Gastrocnemius medialis (tissue), 4 donors: ENCODE results near the gene ADORA3. TPM values are rescaled to one million over a fixed set of nuclear protein-coding genes. Genes with fewer than 3 reads are reported as not detected.

Experiments used
- ATAC-seq, 2 donors: fragments of 150-250 bp; one replicate each; pipeline ENCODE4 v1.9.1; 2016
- DNase-seq, 2 donors: peaks; one replicate each; pipeline ENCODE4 v3.0.0-alpha.2; 2019
- H3K27ac ChIP-seq, 4 donors: fragments of 200-600 bp; sonication (generic); 1 replicate in 1 of 4; 2 replicates in 3 of 4; pipeline ENCODE4 v1.5.1; 2016 to 2018; ENCODE audit warnings: mild to moderate bottlenecking in 2 of 4, moderate library complexity in 1 of 4
- H3K27me3 ChIP-seq, 3 donors: fragments of 200-600 bp; sonication (generic) in 2 of 3; 1 replicate in 1 of 3; 2 replicates in 2 of 3; pipeline versions ENCODE4 v1.5.1 to v1.6.0; 2016 to 2019; ENCODE audit warnings: mild to moderate bottlenecking in 1 of 3, moderate library complexity in 1 of 3
- H3K36me3 ChIP-seq, 2 donors: fragments of 200-600 bp; sonication (generic) in 1 of 2; one replicate each; pipeline ENCODE4 v1.5.1; 2017 to 2018
- H3K4me1 ChIP-seq, 2 donors: fragments of 200-600 bp; sonication (generic) in 1 of 2; one replicate each; pipeline ENCODE4 v1.5.1; 2016 to 2017; ENCODE audit warnings: mild to moderate bottlenecking in 2 of 2
- H3K4me3 ChIP-seq, 4 donors: fragments of 200-600 bp; sonication (generic) in 3 of 4; 1 replicate in 1 of 4; 2 replicates in 3 of 4; pipeline ENCODE4 v1.5.1; 2016 to 2019; ENCODE audit warnings: mild to moderate bottlenecking in 2 of 4
- H3K9me3 ChIP-seq, 3 donors: fragments of 200-600 bp; sonication (generic) in 2 of 3; 1 replicate in 1 of 3; 2 replicates in 2 of 3; pipeline ENCODE4 v1.5.1; 2016 to 2019
- CTCF ChIP-seq, 5 experiments: fragments of 450-650 bp in 3 of 5; fragments of 200-600 bp in 2 of 5; sonication (generic) in 2 of 5; IDR thresholded peaks in 4 of 5; conservative IDR thresholded peaks in 1 of 5; 1 replicate in 4 of 5; 2 replicates in 1 of 5; pipeline ENCODE4 v1.5.1; 2016 to 2019; ENCODE audit warnings: antibody characterized with exemption in 5 of 5, mild to moderate bottlenecking in 3 of 5, moderate library complexity in 3 of 5
- POLR2A ChIP-seq, 2 donors: fragments of 450-650 bp; IDR thresholded peaks; one replicate each; pipeline ENCODE4 v1.6.1; 2017; ENCODE audit warnings: antibody characterized with exemption in 2 of 2, mild to moderate bottlenecking in 2 of 2, moderate library complexity in 2 of 2
- in situ Hi-C, 4 donors: fragments of 200-750 bp; cut with MboI; loops; one replicate each; pipeline versions ENCODE4 v1.15.0 to v1.8.0; 2017; ENCODE audit warnings: low sequenced_read_pairs in 4 of 4
- intact Hi-C: fragments of 100-400 bp; cut with DNase I; formaldehyde crosslinking; loops from one replicate; pipeline ENCODE4 v1.15.1; 2023; ENCODE audit warnings: low total_unique reads
- total RNA-seq, 4 donors: library from RNA; depleted of rRNA; stranded (reverse); fragments of >200 nt; gene quantifications; one replicate each; pipeline versions ENCODE4 v1.1.0 to v1.2.3, GENCODE V29; 2016

The ADORA3 gene
- total RNA-seq, 4 donors from 2014 or later = 1.0 to 4.1 (median 2.1) TPM

GRCh38 chr1:111515291-111516004, 12.0 kb upstream of the ADORA3 start:
- in situ Hi-C loops (no loop called here), intact Hi-C loops (no loop called here)
- peak overlapping the region; percentile 54 to 75 (median 72) for H3K27ac ChIP-seq
- no peaks in the 10 kb centered on the region for H3K27me3 ChIP-seq
- H3K36me3 ChIP-seq = no peaks in the 10 kb centered on the region
- H3K4me1 ChIP-seq = peaks cover 8 to 17% of the 10 kb centered on the region in 2 donors
- DNase-seq (peak in 1 of 2 donors; percentile 19), ATAC-seq (peak; percentile 57 to 60)
- TF ChIP-seq CTCF (IDR thresholded peaks at IDR 0.05 in 4 of 5, conservative IDR thresholded peaks at IDR 0.05 in 1 of 5) (no peak), POLR2A (IDR thresholded peaks at IDR 0.05) (no peak)
- H3K4me3 ChIP-seq = peak overlapping the region; percentile 32 to 54 (median 48)
- H3K9me3 ChIP-seq = no peaks in the 10 kb centered on the region

GRCh38 chr1:111513410-111514020, 10.1 kb upstream of the ADORA3 start:
- Histone ChIP-seq H3K27me3 (no peaks in the 10 kb centered on the region), H3K4me3 (no peak overlapping the region), H3K4me1 (peaks cover 21 to 28% of the 10 kb centered on the region in 2 donors), H3K9me3 (no peaks in the 10 kb centered on the region), H3K36me3 (no peaks in the 10 kb centered on the region), H3K27ac (no peak overlapping the region)
- DNase-seq = no peak
- ATAC-seq = no peak
- TF ChIP-seq POLR2A (IDR thresholded peaks at IDR 0.05) (no peak), CTCF (IDR thresholded peaks at IDR 0.05 in 4 of 5, conservative IDR thresholded peaks at IDR 0.05 in 1 of 5) (no peak)
- in situ Hi-C loops (no loop called here), intact Hi-C loops (no loop called here)

- DNase-seq = no peak
- Histone ChIP-seq H3K4me1 (peaks cover 25 to 32% of the 10 kb centered on the region in 2 donors), H3K27ac (no peak overlapping the region), H3K27me3 (no peaks in the 10 kb centered on the region), H3K4me3 (no peak overlapping the region), H3K36me3 (no peaks in the 10 kb centered on the region), H3K9me3 (no peaks in the 10 kb centered on the region)
- intact Hi-C loops = no loop called here
- no peak for ATAC-seq
- in situ Hi-C loops = no loop called here
- TF ChIP-seq POLR2A (IDR thresholded peaks at IDR 0.05) (no peak), CTCF (IDR thresholded peaks at IDR 0.05 in 4 of 5, conservative IDR thresholded peaks at IDR 0.05 in 1 of 5) (no peak)
Observed at GRCh38 chr1:111512931-111513330, 9.5 kb upstream of the ADORA3 start.

- Histone ChIP-seq H3K4me3 (no peak overlapping the region), H3K4me1 (peaks cover 31 to 38% of the 10 kb centered on the region in 2 donors), H3K9me3 (no peaks in the 10 kb centered on the region), H3K27ac (no peak overlapping the region), H3K36me3 (no peaks in the 10 kb centered on the region), H3K27me3 (no peaks in the 10 kb centered on the region)
- no peak for DNase-seq
- no peak for TF ChIP-seq CTCF (IDR thresholded peaks at IDR 0.05 in 4 of 5, conservative IDR thresholded peaks at IDR 0.05 in 1 of 5)
- no peak for TF ChIP-seq POLR2A (IDR thresholded peaks at IDR 0.05)
- ATAC-seq = no peak
- intact Hi-C loops (no loop called here), in situ Hi-C loops (no loop called here)
Observed at GRCh38 chr1:111512132-111512889, 8.9 kb upstream of the ADORA3 start.
